Measurements from ENCODE around the gene ZDHHC19. TPM values are rescaled to one million over a fixed set of nuclear protein-coding genes. Genes with fewer than 3 reads are reported as not detected.
"Not testable (repeated sequence)": the region's sequence is repeated elsewhere in the genome, so short reads cannot be mapped to it uniquely, and the experiment has no call there.

The ZDHHC19 gene
- total and polyA plus RNA-seq, 2 experiments from 2014 or later: 0.77 TPM; not detected in 1

- Histone ChIP-seq H3K36me3 (replicated peaks; ENCODE audit: insufficient read depth, low read depth) (no peaks in the 10 kb centered on the region), H3K4me3 (no peak overlapping the region), H4K20me1 (ENCODE audit: insufficient read depth, poor library complexity, severe bottlenecking) (no peaks in the 10 kb centered on the region), H3K79me2 (no peaks in the 10 kb centered on the region), H3K27me3 (no peaks in the 10 kb centered on the region), H3K4me1 (ENCODE audit: insufficient read depth) (peaks cover 7% of the 10 kb centered on the region), H2AFZ (no peak overlapping the region), H3K4me2 (no peak overlapping the region), H3K9me2 (replicated peaks; ENCODE audit: insufficient read depth) (no peaks in the 10 kb centered on the region), H3K9me3 (ENCODE audit: low read depth) (no peaks in the 10 kb centered on the region), H3K27ac (no peak overlapping the region)
- no peak for DNase-seq (ENCODE audit: low spot score)
- TF ChIP-seq CTCF (IDR thresholded peaks at IDR 0.05; ENCODE audit: poor library complexity) (no peak), EZH2phosphoT487 (IDR thresholded peaks at IDR 0.05; ENCODE audit: low read depth, severe bottlenecking, unreplicated experiment) (no peak), EZH2 (IDR thresholded peaks at IDR 0.05; ENCODE audit: borderline replicate concordance) (no peak)
- WGBS (ENCODE audit: low lambda C conversion rate, missing lambda C conversion rate): 88% methylated on average over 7 of the region's 7 CpGs
Observed at GRCh38 chr3:196165850-196166249, 45.4 kb downstream of the ZDHHC19 start.

GRCh38 chr3:196165006-196165575 is 46.1 kb downstream of the ZDHHC19 start:
- H3K27ac ChIP-seq; H3K27me3 ChIP-seq; H2AFZ ChIP-seq; H3K4me3 ChIP-seq; H3K79me2 ChIP-seq; H4K20me1 ChIP-seq (ENCODE audit: insufficient read depth, poor library complexity, severe bottlenecking); DNase-seq (ENCODE audit: low spot score); H3K36me3 ChIP-seq (replicated peaks; ENCODE audit: insufficient read depth, low read depth); H3K4me2 ChIP-seq; H3K9me3 ChIP-seq (ENCODE audit: low read depth); H3K9me2 ChIP-seq (replicated peaks; ENCODE audit: insufficient read depth): not testable (repeated sequence)
- 92% methylated on average over 5 of the region's 5 CpGs for WGBS (ENCODE audit: low lambda C conversion rate, missing lambda C conversion rate)
- peaks cover 10% of the 10 kb centered on the region for H3K4me1 ChIP-seq (ENCODE audit: insufficient read depth)

- no peaks in the 10 kb centered on the region for H3K9me2 ChIP-seq (replicated peaks; ENCODE audit: insufficient read depth)
- H3K79me2 ChIP-seq: no peaks in the 10 kb centered on the region
- H4K20me1 ChIP-seq (ENCODE audit: insufficient read depth, poor library complexity, severe bottlenecking): no peaks in the 10 kb centered on the region
- H3K36me3 ChIP-seq (replicated peaks; ENCODE audit: insufficient read depth, low read depth): no peaks in the 10 kb centered on the region
- no peak for TF ChIP-seq CTCF (IDR thresholded peaks at IDR 0.05; ENCODE audit: poor library complexity)
- TF ChIP-seq EZH2 (IDR thresholded peaks at IDR 0.05; ENCODE audit: borderline replicate concordance): no peak
- no peak for TF ChIP-seq EZH2phosphoT487 (IDR thresholded peaks at IDR 0.05; ENCODE audit: low read depth, severe bottlenecking, unreplicated experiment)
- H3K4me1 ChIP-seq (ENCODE audit: insufficient read depth): peaks cover 10% of the 10 kb centered on the region
- no peaks in the 10 kb centered on the region for H3K9me3 ChIP-seq (ENCODE audit: low read depth)
- H2AFZ ChIP-seq: no peak overlapping the region
- 95% methylated on average over 2 of the region's 2 CpGs for WGBS (ENCODE audit: low lambda C conversion rate, missing lambda C conversion rate)
- DNase-seq (ENCODE audit: low spot score): no peak
- no peaks in the 10 kb centered on the region for H3K27me3 ChIP-seq
- no peak overlapping the region for H3K4me3 ChIP-seq
- H3K4me2 ChIP-seq: no peak overlapping the region
- no peak overlapping the region for H3K27ac ChIP-seq
Observed at GRCh38 chr3:196164576-196164975, 46.6 kb downstream of the ZDHHC19 start.

- H3K27ac ChIP-seq: no peak overlapping the region
- H3K4me3 ChIP-seq: no peak overlapping the region
- DNase-seq (ENCODE audit: low spot score): no peak
- H3K9me3 ChIP-seq (ENCODE audit: low read depth): no peaks in the 10 kb centered on the region
- H4K20me1 ChIP-seq (ENCODE audit: insufficient read depth, poor library complexity, severe bottlenecking): no peaks in the 10 kb centered on the region
- no peaks in the 10 kb centered on the region for H3K36me3 ChIP-seq (replicated peaks; ENCODE audit: insufficient read depth, low read depth)
- H3K4me1 ChIP-seq (ENCODE audit: insufficient read depth): peaks cover 10% of the 10 kb centered on the region
- H2AFZ ChIP-seq: no peak overlapping the region
- H3K27me3 ChIP-seq: no peaks in the 10 kb centered on the region
- H3K79me2 ChIP-seq: no peaks in the 10 kb centered on the region
- 73% methylated on average over 24 of the region's 24 CpGs for WGBS (ENCODE audit: low lambda C conversion rate, missing lambda C conversion rate)
- H3K4me2 ChIP-seq: no peak overlapping the region
- H3K9me2 ChIP-seq (replicated peaks; ENCODE audit: insufficient read depth): no peaks in the 10 kb centered on the region
- no peak for TF ChIP-seq CTCF (IDR thresholded peaks at IDR 0.05; ENCODE audit: poor library complexity)
Observed at GRCh38 chr3:196163666-196164493, 47.3 kb downstream of the ZDHHC19 start.
